Melanocyte of skin (primary cell): ENCODE measurements around the gene PTMA. TPM values are rescaled to one million over a fixed set of nuclear protein-coding genes. Genes with fewer than 3 reads are reported as not detected.

ENCODE experiments used
- small RNA-seq, 2 donors: library from RNA; depleted of rRNA; stranded (forward); fragments of <200 nt; gene quantifications; one replicate each; pipeline ENCODE3, GENCODE V24; 2012
- total RNA-seq, 2 donors: library from RNA; depleted of rRNA; stranded (reverse); fragments of >200 nt; gene quantifications; 2 replicates each; pipeline ENCODE4 v1.2.3, GENCODE V29; 2012

PTMA gene, protein sequence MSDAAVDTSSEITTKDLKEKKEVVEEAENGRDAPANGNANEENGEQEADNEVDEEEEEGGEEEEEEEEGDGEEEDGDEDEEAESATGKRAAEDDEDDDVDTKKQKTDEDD
- total RNA-seq: 100 to 1,000 TPM; 449 to 738 TPM

DNA sequence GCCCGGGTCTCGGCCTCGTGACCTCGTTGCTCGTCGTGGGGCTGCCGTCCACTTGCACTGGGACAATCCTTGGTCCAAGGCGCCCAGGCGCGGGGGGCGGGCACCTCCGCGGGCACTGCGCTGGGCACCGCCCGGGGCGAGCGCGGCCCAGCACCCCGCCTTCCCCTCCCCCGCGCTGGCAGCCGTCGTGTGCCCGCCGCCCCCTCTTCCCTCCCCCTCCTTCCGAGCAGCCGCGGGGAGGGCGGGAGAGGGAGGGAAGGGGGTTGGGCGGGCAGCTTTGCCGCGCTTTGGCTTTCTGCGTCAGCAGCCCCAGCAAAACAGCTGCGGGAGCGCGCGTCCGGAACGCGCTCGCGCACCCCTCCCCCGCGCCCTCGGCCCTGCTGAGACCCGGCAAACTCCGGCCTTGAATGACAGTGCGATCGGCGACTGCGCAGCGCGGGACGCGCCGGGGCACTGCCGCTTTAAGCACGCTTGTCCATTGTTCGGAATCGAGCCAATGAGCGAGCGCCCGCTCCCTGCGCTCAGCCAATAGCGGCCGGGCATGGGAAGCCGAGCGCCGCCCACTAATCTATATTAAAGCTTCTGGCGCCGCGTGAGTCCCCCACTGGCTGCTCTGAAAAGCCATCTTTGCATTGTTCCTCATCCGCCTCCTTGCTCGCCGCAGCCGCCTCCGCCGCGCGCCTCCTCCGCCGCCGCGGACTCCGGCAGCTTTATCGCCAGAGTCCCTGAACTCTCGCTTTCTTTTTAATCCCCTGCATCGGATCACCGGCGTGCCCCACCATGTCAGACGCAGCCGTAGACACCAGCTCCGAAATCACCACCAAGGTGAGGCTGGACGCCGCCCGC lies at the start of gene PTMA:
TSS of gene PTMA (plus strand) at position 599 of the 846 bp plus-strand sequence. CDS start at position 781, 182 bp downstream.

Small RNA genes lying within 50 kb of the gene (small RNA-seq; reads per million reads assigned to genes)
- 0 reads per million in 2 donors for gene RF00015

Other genes with a start within 250 kb of the PTMA start
- gene NCL, start 244.0 kb upstream of the PTMA start, total RNA-seq: 100 to 1,000 TPM; 127 to 266 TPM
- gene NMUR1, start 178.1 kb upstream of the PTMA start, total RNA-seq: not detected
- not detected for gene TEX44, start 115.7 kb upstream of the PTMA start, total RNA-seq
- gene PDE6D, start 72.8 kb downstream of the PTMA start, total RNA-seq: 10 to 100 TPM; 24.8 to 37.6 TPM
- gene COPS7B, start 77.9 kb downstream of the PTMA start, total RNA-seq: 10 to 100 TPM; 14.8 to 18.3 TPM
- gene NPPC, start 217.9 kb downstream of the PTMA start, total RNA-seq: 10 to 100 TPM in 1 of 2 donors, not detected in 1; 10.7 TPM